GM18499 (cell line): Measurements from ENCODE around the gene LINGO4.
"Not testable (repeated sequence)": the region's sequence is repeated elsewhere in the genome, so short reads cannot be mapped to it uniquely, and the experiment has no call there.

Experiments used
- ATAC-seq: cut with Tn5 transposase; IDR thresholded peaks from one replicate; pipeline ENCODE4 v1.9.1; 2021; ENCODE audit warnings: moderate number of reproducible peaks; ENCODE audit not compliant: insufficient read depth, unreplicated experiment

Gene LINGO4

GRCh38 chr1:151790071-151790939 is 14.9 kb downstream of the LINGO4 start, which contains the start of gene TDRKH:
Gene TDRKH (minus strand): TSS chr1:151790500. CDS start chr1:151783022, 7,478 bp downstream.
- peak; percentile 91 for ATAC-seq

- no peak for ATAC-seq
Measured at GRCh38 chr1:151787689-151788088, 17.5 kb downstream of the LINGO4 start.

- ATAC-seq = no peak
Measured at GRCh38 chr1:151783796-151784195, 21.4 kb downstream of the LINGO4 start.

GRCh38 chr1:151782741-151783140 is 22.5 kb downstream of the LINGO4 start:
- no peak for ATAC-seq

- not testable (repeated sequence) for ATAC-seq
Measured at GRCh38 chr1:151782026-151782425, 23.2 kb downstream of the LINGO4 start.

DNA sequence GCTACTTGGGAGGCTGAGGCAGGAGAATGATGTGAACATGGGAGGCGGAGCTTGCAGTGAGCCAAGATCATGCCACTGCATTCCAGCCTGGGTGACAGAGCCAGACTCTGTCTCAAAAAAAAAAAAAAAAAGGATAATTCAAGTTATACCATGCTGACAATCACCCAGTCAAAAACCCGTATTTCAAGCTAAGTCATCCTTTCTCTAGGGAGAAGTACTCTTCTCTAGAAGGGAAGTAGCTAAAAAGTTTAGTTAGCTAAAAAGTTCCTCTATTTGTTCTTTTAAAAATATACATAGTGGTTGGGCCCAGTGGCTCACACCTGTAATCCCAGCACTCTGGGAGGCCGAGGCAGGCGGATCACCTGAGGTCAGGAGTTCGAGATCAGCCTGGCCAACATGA is 24.5 kb downstream of the LINGO4 start:
- ATAC-seq = not testable (repeated sequence)

DNA sequence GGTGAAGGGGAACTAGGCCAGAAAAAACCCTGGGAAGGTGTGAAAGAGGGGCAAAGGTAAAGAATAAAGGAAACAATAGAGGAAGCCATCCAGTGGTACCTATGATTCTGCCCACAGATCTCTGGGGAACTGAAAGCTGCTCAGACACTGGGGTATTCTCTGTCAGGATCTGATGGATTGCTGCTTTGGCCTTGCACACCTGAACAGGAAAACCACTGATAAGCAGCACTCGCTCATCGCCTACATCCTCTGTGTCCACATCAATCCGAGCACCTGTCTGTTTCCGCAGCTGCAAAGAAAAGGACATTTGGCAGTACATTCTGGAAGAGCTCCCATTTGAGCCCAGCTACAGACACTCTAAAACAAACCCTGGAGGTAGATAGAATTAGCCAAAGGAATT is 25.4 kb downstream of the LINGO4 start:
- no peak for ATAC-seq

DNA sequence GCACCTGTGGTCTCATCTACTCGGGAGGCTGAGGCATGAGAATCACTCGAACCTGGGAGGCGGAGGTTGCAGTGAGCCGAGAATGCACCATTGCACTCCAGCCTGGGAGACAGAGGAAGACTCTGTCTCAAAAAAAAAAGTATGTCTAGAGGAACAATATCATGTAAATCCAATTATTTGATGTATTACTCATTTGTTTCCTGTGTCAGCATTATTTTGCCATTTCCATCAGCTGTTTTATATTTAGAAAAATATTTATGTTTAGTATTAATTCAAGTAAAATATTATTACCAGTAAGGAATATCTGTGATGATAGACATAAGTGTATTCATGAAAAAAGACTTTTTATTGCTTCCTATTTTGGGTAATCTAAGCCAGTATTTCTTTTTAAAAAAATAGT is 27.9 kb downstream of the LINGO4 start:
- no peak for ATAC-seq

- no peak for ATAC-seq
Measured at GRCh38 chr1:151776665-151777062, 28.6 kb downstream of the LINGO4 start.

DNA sequence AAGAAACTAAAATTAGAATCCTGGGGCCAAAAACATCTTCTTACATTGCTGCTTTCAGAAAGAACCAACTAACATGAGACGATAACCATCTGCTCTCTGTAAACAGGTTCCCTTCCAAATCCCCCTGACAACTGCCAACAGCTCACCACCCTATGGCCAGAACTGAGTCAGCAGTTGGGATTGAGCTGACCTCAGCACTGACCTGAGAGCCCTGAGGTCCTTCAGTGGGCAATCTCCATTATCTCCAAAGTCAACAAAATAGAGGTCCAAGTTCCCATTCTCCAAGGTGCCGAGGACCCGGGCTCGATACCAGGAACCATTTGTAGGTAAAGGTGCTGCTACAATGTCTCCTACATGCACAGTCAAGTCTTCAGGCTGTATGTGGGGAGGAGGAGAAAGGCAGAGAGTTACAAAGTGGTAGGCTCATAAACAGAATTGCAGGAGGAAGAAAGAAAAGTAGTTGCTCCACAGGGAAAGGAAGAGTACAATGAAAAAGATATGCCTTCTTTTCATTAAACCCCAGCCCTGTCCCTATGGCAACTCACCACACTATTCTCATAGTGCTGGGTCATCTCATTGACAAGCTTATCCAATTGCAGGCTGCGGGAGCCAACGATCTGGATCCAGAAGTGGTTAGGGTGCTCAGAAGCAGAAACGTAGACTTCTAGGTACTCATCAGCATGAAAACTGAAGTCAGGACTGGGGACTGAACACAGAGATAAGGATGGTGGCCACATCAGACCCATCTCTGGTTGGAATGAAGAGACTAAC is 29.1 kb downstream of the LINGO4 start:
- ATAC-seq = no peak

GRCh38 chr1:151774256-151774922 is 30.8 kb downstream of the LINGO4 start:
- ATAC-seq = no peak

DNA sequence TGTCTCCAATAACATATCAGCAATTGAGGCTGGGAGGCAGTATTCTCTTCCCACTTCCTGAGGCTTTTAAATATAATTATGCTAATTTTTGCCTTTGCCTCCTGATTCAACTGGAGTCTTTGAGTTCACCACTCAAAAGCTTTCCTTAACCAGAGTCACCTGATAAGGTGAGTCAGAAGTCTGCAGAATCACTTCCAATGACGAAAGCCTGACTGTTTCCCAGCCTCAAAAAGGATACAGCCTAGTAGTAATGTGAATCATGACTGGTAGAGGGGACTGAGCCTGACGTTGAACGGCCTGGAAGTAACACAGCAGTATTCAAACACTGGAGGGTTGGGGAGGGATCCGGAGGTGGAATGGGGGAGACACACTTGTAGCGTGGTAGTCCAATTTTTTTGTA is 31.5 kb downstream of the LINGO4 start:
- ATAC-seq = no peak

DNA sequence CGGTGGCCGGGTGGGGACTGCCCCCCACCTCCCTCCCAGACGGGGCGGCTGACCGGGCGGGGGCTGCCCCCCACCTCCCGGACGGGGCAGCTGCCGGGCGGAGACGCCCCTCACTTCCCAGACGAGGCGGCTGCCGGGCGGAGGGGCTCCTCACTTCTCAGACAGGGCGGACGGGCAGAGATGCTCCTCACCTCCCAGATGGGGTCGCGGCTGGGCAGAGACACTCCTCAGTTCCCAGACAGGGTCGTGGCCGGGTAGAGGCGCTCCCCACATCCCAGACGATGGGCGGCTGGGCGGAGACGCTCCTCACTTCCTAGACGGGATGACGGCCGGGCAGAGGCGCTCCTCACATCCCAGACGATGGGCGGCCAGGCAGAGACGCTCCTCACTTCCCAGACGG is 35.9 kb downstream of the LINGO4 start:
- not testable (repeated sequence) for ATAC-seq

GRCh38 chr1:151768351-151769066 is 36.7 kb downstream of the LINGO4 start:
- not testable (repeated sequence) for ATAC-seq

GRCh38 chr1:151763990-151764389 is 41.2 kb downstream of the LINGO4 start:
- no peak for ATAC-seq

- no peak for ATAC-seq
Measured at GRCh38 chr1:151762941-151763921, 42.0 kb downstream of the LINGO4 start, which contains the start of gene MRPL9. Gene MRPL9 (minus strand): TSS chr1:151763496. CDS start chr1:151763479, 17 bp downstream.

- no peak for ATAC-seq
Measured at GRCh38 chr1:151760597-151761385, 44.4 kb downstream of the LINGO4 start.

DNA sequence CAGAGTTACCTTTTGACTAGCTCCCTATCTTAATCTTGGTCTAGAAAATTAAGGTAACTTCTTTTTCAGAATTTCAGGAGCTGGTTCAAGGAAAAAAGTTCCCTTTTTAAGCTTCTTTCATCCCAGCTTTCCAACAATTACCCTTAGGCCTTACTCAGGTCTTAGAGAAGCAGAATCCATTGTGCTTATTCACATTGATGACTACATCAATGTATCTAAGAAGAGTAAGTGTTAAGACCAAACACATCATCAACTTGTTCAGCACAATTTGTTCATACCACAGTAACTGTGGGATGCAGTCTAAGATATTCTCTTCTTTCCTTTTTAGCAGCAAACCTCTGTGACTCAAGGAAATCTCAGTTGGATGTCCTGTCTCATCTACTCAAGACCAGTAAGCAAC is 46.0 kb downstream of the LINGO4 start:
- ATAC-seq = no peak
